Fibroblast of peridontal ligament (primary cell): Measurements from ENCODE around the gene ZNF227.
"Not testable (repeated sequence)": the region's sequence is repeated elsewhere in the genome, so short reads cannot be mapped to it uniquely, and the experiment has no call there.

ENCODE experiments used
- DNase-seq: peaks from one replicate; pipeline ENCODE4 v3.0.0-alpha.2; 2010; ENCODE audit errors: extremely low read depth

The ZNF227 gene

GRCh38 chr19:44236384-44236783, 24.1 kb downstream of the ZNF227 start:
- DNase-seq: no peak

- not testable (repeated sequence) for DNase-seq
Measured at GRCh38 chr19:44252332-44252731, 40.0 kb downstream of the ZNF227 start.

DNA sequence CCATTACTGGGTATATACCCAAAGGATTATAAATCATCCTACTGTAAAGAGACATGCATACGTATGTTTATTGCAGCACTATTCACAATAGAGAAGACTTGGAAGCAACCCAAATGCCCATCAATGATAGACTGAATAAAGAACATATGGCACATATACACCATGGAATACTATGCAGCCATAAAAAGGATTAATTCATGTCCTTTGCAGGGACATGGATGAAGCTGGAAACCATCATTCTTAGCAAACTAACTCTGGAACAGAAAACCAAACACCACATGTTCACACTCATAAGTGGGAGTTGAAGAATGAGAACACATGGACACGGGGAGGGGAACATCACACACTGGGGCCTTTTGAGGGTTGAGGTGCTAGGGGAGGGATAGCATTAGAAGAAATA, 41.1 kb downstream of the ZNF227 start:
- not testable (repeated sequence) for DNase-seq

DNA sequence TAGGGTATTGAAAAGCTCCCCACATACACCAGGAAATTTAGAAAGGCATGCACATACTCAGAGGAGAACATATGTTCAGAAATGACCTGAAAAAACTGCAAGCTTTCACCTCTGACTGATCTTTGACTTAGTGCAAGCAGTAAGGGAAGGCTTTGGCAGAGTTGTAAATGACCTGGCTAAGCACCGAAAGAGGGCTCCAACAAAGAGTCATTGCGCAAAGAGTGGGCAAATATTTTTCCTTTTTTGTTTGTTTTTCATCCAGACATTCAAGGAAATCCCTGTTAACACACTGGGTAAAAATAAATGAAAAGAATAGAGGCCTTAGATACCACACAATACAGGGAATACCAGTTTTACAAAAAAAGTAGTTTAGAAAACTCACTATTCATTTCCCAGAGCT, 42.2 kb downstream of the ZNF227 start:
- no peak for DNase-seq

DNA sequence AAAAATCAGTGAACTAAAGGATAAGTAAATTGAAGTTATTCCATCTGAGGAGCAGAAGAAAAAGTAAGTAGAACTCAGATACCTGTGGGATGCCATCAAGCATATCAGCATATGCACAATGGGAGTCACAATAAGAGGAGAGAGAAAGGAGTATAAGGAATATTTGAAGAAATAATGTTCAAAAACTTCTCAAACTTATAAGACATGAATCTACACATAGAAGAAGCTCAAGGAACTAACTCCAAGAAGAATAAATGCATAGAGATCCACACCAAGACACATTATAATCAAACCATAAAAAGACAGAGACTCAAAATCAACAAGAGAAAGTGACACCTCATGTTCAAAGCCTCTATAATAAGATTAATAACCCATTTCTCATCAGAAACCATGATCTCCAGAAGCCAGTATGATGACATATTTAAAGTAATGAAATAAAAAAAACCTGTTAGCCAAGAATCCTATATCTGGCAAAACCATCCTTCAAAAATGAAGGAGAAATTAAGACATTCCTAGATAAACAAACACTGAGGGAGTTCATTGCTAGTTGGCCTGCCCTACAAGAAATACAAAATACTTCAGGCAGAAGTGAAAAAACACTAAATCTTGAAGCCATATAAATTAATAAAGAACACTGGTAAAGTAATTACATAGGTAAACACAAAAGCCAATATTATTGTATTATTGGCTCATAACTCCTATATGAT, 43.5 kb downstream of the ZNF227 start:
- no peak for DNase-seq

GRCh38 chr19:44258136-44258535, 45.8 kb downstream of the ZNF227 start:
- no peak for DNase-seq

GRCh38 chr19:44258835-44259413, 46.6 kb downstream of the ZNF227 start:
- no peak for DNase-seq

DNA sequence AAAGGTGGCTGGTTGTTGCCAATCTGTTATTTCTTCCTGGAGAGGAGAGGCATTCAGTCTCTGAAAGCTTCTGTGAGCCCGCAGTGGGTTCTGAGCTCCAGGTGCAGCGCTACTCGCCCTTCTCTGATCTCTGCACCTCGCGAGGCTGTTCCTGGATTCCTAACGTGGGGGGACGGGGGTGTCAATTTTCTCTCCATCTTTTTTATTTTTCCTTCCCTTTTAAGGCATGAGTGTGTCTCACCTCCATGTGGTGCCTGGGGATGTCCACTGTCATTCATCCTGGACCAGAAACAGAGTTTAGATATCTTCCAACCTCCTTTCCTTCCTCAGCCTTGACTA, 48.0 kb downstream of the ZNF227 start:
- DNase-seq: no peak

- DNase-seq: peak; percentile 18
Measured at GRCh38 chr19:44260695-44261446, 48.5 kb downstream of the ZNF227 start.

GRCh38 chr19:44277331-44277730, 65.0 kb downstream of the ZNF227 start:
- no peak for DNase-seq

DNA sequence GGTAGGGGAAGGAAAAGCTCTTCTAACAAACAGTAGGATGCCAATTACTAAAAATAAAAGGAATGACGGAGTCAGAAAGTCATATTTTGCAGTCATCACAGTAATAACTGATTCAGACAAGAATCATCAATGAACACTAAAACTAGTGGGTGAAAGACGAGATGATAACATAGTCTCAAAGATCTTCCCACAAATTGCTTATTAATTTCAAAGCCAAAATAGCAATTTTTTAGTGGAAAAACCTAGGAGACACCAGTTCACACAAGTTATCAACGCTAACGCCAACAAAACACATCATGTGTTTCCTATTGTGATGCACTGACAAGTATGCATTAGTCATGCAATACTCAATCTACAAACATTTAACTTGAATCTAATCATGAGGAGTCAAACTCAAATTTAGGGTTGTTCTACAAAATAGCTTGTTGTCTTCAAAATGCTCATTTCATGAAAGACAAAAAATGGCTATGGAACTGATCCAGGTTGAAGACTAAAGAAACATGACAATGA, 65.9 kb downstream of the ZNF227 start:
- peak; percentile 10 for DNase-seq

DNA sequence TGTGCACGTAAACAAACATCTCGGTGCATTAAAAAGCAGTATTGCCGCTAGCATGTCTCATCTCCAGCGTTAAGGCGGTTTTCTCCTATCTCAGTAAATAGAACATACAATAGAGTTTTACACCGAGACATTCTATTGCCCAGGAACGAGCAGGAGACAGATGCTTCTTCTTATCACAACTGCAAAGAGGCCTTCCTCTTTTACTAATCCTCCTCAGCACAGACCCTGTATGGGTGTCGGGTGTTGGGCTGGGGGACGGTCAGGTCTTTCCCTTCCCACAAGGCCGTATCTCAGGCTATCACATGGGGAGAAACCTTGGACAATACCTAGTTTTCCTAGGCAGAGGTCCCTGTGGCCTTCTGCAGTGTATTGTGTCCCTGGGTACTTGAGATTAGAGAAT, 68.6 kb downstream of the ZNF227 start:
- DNase-seq: no peak

GRCh38 chr19:44282846-44283245, 70.5 kb downstream of the ZNF227 start:
- no peak for DNase-seq

DNA sequence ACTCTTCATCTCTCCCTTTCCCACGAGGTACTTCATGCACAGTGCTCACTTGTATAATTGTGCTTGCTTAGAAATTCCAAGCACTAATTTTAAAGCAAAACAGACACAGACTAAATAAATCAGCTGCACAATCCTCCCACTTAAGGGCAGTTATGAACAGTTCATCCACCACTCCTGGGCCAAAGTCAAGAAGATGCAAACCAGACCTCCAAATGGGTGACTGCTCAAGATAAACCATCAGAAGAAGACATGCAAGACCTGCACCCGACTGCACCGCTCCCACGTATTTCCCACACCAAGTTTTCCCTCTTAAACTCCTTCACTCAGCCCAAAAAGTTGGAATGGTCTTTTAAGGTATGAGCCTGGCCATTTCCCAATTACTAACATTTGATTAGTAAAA, 72.6 kb downstream of the ZNF227 start:
- DNase-seq: no peak
